HEK293T (cell line): ENCODE data around the gene ARL2BP.

Experiments
- CTCF ChIA-PET: fragments of 350-600 bp; formaldehyde crosslinking; extraction: SDS; loops from one replicate; lab custom pipeline; 2021; ENCODE audit warnings: antibody characterized with exemption, inconsistent platforms; lab: Yijun Ruan, JAX
- POLR2A ChIA-PET: fragments of 350-600 bp; formaldehyde crosslinking; extraction: SDS; loops from one replicate; lab custom pipeline; 2020; ENCODE audit warnings: antibody characterized with exemption, inconsistent platforms; lab: Yijun Ruan, JAX
- DNase-seq: peaks from one replicate; pipeline ENCODE4 v3.0.0; 2012; ENCODE audit warnings: mixed read lengths; ENCODE audit errors: extremely low spot score
- ARNT ChIP-seq: fragments of 450-650 bp; IDR thresholded peaks from 2 replicates; pipeline ENCODE4 v1.6.1; 2017; ENCODE audit warnings: mild to moderate bottlenecking
- BHLHE40 ChIP-seq: fragments of 450-650 bp; IDR thresholded peaks from 2 replicates; pipeline ENCODE4 v1.6.1; 2016; ENCODE audit warnings: mild to moderate bottlenecking, moderate library complexity, borderline replicate concordance
- CTBP1 ChIP-seq: fragments of 450-650 bp; IDR thresholded peaks from 2 replicates; pipeline ENCODE4 v1.6.1; 2016; ENCODE audit warnings: borderline replicate concordance
- ELF4 ChIP-seq: fragments of 450-650 bp; IDR thresholded peaks from 2 replicates; pipeline ENCODE4 v1.6.1; 2017; ENCODE audit warnings: antibody characterized with exemption
- FOXA1 ChIP-seq: fragments of 450-650 bp; IDR thresholded peaks from 2 replicates; pipeline ENCODE4 v1.6.1; 2016; ENCODE audit warnings: mild to moderate bottlenecking
- FOXK2 ChIP-seq: fragments of 450-650 bp; IDR thresholded peaks from 2 replicates; pipeline ENCODE4 v1.6.1; 2016; ENCODE audit warnings: mild to moderate bottlenecking
- FOXM1 ChIP-seq: fragments of 450-650 bp; IDR thresholded peaks from 2 replicates; pipeline ENCODE4 v1.6.1; 2017; ENCODE audit warnings: mild to moderate bottlenecking, borderline replicate concordance
- HDGF ChIP-seq: fragments of 450-650 bp; IDR thresholded peaks from 2 replicates; pipeline ENCODE4 v1.6.1; 2017; ENCODE audit warnings: antibody characterized with exemption, borderline replicate concordance
- L3MBTL2 ChIP-seq: fragments of 450-650 bp; conservative IDR thresholded peaks from 2 replicates; pipeline ENCODE4 v1.6.1; 2016; ENCODE audit warnings: mild to moderate bottlenecking
- LEF1 ChIP-seq: fragments of 450-650 bp; IDR thresholded peaks from 2 replicates; pipeline ENCODE4 v1.6.1; 2017; ENCODE audit warnings: mild to moderate bottlenecking, borderline replicate concordance
- NFRKB ChIP-seq: fragments of 450-650 bp; IDR thresholded peaks from 2 replicates; pipeline ENCODE4 v1.6.1; 2016; ENCODE audit warnings: mild to moderate bottlenecking, moderate library complexity
- SP1 ChIP-seq: fragments of 450-650 bp; IDR thresholded peaks from 2 replicates; pipeline ENCODE4 v1.6.1; 2017
- SUZ12 ChIP-seq: fragments of 450-650 bp; IDR thresholded peaks from 2 replicates; pipeline ENCODE4 v1.6.1; 2016; ENCODE audit warnings: mild to moderate bottlenecking
- TARDBP ChIP-seq: fragments of 450-650 bp; IDR thresholded peaks from 2 replicates; pipeline ENCODE4 v1.6.1; 2016
- ZNF384 ChIP-seq: fragments of 450-650 bp; IDR thresholded peaks from 2 replicates; pipeline ENCODE4 v1.6.1; 2016
- TF ChIP-seq, protein P1 (sequence below): fragments of 450-650 bp; IDR thresholded peaks from 2 replicates; pipeline ENCODE4 v1.6.1; 2016

ARL2BP gene

DNA sequence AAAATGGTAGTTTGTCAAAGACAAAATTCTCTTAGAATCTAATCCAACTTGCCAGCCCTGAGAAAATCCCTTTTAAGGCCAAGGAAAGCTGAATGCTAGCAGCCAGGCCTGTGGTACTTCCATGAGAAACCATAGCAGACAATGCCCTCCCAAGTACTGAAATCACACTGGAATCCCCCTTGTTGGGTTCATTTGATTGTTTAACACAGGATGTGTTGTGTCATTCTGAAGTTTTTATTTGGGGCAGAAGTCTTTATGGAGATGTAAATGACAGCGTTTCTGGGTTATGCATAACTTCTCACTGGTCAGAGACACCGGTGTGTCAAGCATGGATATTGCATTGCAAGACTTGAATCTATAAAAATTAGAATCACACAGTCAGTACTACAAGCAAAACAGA, 6.0 kb upstream of the ARL2BP start:
- no peak for TF ChIP-seq FOXM1
- no peak for DNase-seq
- ChIA-PET POLR2A (no interaction called here), CTCF (no interaction called here)

- ChIA-PET POLR2A (no interaction called here), CTCF (no interaction called here)
- TF ChIP-seq NFRKB = no peak
- TF ChIP-seq ARNT = no peak
- TF ChIP-seq, protein P1, sequence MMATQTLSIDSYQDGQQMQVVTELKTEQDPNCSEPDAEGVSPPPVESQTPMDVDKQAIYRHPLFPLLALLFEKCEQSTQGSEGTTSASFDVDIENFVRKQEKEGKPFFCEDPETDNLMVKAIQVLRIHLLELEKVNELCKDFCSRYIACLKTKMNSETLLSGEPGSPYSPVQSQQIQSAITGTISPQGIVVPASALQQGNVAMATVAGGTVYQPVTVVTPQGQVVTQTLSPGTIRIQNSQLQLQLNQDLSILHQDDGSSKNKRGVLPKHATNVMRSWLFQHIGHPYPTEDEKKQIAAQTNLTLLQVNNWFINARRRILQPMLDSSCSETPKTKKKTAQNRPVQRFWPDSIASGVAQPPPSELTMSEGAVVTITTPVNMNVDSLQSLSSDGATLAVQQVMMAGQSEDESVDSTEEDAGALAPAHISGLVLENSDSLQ = no peak
- TF ChIP-seq SP1 = no peak
- no peak for DNase-seq
Measured at GRCh38 chr16:57240851-57241250, 4.2 kb upstream of the ARL2BP start.

DNA sequence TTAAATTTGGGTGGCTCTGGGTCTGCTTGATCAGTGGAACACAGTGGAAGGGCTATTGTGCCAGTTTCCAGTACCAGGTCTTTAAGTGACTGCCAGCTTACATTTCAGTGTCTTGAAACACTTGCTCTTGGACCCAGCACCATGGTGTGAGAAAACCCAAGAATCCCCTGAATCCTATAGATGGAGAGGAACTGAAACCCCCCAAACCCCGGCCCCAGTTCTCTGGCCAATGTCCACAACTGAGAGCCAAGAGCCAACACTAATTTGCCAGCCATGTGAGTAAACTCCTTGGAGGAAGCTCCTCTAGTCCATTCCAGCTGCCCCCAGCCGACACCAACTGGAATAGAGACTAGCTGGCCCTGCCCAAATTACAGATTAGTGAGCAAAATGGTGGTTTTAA, 2.4 kb upstream of the ARL2BP start:
- POLR2A ChIA-PET = no interaction called here
- no peak for DNase-seq
- CTCF ChIA-PET = no interaction called here
- TF ChIP-seq FOXM1 (no peak), L3MBTL2 (no peak), ZNF384 (no peak), LEF1 (no peak)

- POLR2A ChIA-PET = interaction anchor here (1.1 to 2.0 kb wide), 4 partner anchors 9 to 58 kb away, joined by 3 to 16 read pairs (median 6); partner anchors contain the start of genes PSME3IP1 and RSPRY1
- TF ChIP-seq L3MBTL2 (peak; percentile 67; the same call in 1 of the 2 replicates), FOXK2 (no peak)
- no peak for DNase-seq
- CTCF ChIA-PET = interaction anchor here (0.6 kb wide), 1 partner anchor 58 kb away, joined by 6 read pairs; the partner anchor contains the start of genes PSME3IP1 and RSPRY1
Measured at GRCh38 chr16:57244463-57244766, 644 bp upstream of the ARL2BP start.

DNA sequence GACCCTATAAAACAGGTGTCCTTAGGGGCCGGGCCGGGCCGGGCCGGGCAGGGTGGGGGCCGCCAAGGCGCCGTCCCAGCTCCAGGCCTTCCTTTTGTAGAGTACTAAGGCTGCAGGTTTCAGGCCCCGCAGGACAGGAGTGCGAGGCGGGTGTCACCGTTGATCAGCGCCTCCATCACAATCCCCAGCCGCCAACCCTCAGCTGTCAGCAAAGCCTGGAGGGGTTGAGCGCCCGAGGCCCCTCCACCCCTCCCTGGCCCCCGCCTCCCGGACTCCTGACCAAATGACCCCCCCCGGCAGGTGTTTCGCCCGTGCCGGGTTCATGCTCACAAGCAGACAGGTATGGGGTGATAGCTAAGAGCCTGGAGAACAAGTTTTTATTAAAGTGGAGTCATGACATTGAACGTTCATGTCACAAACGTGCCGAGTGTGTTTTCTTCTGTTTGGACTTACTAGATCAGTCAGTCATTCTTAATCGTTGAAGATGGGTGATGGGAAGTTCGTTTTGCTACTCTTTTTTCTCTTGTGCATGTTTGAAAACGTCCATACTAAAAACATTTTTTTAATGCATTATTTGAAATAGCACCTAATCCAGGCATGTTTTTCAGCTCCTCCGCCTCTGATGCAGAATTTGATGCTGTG, 534 bp downstream of the ARL2BP start:
- ChIA-PET POLR2A (interaction anchor here (0.9 to 2.0 kb wide), 6 partner anchors 10 to 153 kb away, joined by 3 to 16 read pairs (median 4); partner anchors contain the start of genes CPNE2, PSME3IP1 and RSPRY1), CTCF (no interaction called here)
- TF ChIP-seq HDGF (no peak), NFRKB (no peak), SP1 (no peak), FOXA1 (no peak), LEF1 (no peak), ARNT (no peak), SUZ12 (no peak), CTBP1 (no peak), ZNF384 (no peak)
- DNase-seq = peak; percentile 43

DNA sequence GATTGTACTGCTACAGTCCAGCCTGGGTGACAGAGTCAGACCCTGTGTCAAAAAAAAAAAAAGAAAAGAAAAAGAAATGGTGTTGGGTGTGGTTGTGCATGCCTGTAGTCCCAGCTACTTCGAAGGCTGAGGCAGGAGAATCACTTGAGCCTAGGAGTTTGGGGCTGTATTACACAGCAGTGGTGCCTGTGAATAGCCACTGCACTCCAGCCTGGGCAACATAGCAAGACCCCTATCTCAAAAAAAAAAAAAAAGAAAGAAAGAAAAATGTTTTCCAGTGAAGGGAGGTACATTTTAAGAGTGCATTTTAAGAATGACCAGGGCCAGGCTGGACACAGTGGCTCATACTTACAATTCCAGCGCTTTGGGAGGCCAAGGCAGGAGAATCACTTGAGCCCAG, 6.3 kb downstream of the ARL2BP start:
- CTCF ChIA-PET = no interaction called here
- TF ChIP-seq SP1 (no peak), NFRKB (no peak), TARDBP (no peak), L3MBTL2 (no peak), FOXA1 (no peak)
- TF ChIP-seq, protein P1 = no peak
- DNase-seq = no peak
- POLR2A ChIA-PET = no interaction called here

DNA sequence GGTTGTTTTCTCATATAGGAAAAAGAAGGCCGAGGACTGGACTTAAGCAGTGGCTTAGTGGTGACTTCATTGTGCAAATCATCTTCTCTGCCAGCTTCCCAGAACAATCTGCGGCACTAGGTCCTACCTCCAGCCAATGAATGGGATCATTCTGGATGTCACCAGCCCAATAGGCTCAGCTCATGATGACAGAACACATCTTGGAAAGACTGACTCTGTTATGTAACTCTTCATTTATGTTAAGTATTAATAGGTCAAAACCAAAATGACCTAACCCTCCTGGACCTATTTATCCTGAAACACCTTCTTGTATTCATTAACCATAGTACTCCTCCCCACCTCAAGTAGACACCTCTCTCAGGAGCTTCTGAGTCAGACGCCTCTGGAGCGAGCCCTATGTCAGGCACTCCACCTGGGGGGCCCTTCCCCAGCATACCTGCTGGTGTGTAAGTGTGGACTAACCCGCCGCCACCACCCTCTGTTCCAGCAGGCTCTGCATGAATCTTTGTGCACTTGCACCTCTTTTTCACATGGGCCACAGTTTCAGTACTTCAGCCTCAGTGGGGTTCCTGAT, 7.2 kb downstream of the ARL2BP start:
- ChIA-PET POLR2A (no interaction called here), CTCF (no interaction called here)
- no peak for DNase-seq

DNA sequence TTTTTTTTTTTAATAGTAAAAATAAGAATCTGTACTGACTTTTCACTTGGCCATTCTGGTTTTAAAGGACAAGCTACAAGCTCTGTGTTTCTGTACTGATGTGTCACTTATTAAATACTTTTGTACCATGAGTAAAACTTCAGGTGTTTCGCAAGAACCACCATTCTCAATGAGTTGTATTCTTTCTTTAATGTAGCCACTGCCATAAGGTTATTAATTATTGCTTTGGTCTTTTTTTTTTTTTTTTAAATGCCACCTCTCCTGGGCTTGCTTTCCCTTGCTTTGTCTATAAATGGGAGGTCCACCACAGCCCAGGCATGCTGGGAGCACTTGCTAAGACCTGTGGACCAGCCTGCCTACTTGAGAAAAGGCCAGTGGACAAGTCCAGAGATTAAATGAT, 8.4 kb downstream of the ARL2BP start:
- no peak for DNase-seq
- ChIA-PET POLR2A (no interaction called here), CTCF (no interaction called here)
- TF ChIP-seq L3MBTL2 (no peak), LEF1 (no peak), HDGF (no peak), FOXM1 (no peak), TARDBP (no peak), BHLHE40 (no peak), SP1 (no peak), CTBP1 (no peak), ELF4 (no peak), ARNT (no peak), FOXK2 (no peak), SUZ12 (no peak)
- TF ChIP-seq, protein P1 = no peak

More for the DNA sequence above, 7.2 kb downstream of the ARL2BP start:
- no peak for TF ChIP-seq FOXK2
- TF ChIP-seq LEF1 = no peak
- TF ChIP-seq BHLHE40 = no peak
